ENCODE data around the gene CAMK4.

DNA sequence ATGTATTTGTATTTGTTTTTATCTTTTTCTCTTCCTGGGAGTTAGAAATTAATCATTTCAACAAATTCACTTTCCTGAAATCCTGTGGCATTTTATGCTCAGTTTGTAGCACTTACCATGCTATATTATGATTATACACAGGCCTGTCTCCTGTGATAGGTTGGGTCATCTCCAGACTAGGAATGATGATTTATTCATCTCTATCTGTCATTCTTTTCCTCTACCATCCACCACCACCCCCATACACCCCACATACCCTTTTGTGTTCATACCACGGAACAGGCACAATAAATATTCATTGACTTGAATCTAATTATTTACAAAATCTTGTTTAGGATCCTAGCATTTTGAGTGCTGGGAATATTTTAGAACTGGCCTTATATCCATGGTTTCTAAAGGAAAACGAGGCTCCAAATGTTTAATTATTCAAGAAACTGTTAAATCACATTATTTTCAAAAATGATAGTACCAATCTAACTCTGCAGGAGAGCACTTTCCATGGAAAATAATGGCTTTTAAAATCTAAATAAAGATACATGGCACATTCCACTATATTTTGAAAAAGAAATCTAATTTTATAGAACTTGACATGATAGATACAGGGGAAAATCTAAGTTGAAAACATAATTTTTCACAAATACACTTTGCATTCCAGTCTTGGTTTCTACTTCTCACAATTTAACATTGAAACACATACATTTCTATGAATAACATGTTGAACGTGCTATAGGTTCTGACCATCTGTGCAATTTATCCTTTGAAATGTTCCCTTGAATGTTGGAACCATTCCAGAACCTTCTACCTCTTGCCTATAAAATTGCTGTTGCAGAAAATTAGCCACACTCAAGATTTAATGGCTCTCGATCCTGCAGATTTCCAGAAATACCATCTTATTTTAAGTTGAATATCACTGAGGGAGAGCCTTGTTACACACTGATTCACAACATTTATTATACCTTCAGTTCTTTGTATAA is 198.8 kb downstream of the CAMK4 start:
- TF ChIP-seq CTCF (IDR thresholded peaks at IDR 0.05) (no peak), POLR2A (IDR thresholded peaks at IDR 0.05) (no peak), EP300 (IDR thresholded peaks at IDR 0.05) (no peak)
